ENCODE measurements around the gene TCF21. TPM values are rescaled to one million over a fixed set of nuclear protein-coding genes. Genes with fewer than 3 reads are reported as not detected.

Gene TCF21
- total RNA-seq, 1 donor from 2014 or later = 0.04 TPM

DNA sequence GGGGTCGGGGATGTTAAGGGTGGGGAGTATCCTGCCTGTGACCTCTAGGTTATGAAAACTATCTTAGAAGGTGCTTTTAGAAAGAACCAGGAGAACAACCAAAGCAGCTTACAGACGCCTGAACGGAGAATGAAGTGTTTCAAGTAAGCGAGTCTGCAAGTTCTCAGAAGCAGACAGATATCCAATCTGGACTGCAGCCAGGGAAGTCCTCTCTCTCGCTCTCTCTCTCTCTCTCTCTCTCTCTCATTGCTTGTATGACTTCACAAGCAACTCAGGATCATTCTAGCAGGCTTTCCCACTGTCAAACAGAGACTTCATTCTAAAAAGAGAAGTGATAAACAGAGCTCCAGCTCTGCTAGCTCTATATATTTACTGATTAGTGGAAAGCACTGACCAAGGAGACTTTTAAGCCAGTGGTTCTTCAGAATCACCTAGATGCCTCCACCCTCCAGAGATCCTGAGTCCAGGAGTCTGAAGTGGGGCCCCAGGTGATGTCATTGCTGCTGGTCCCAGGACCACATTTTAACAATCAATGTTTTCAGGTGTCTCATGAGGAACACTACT, 6.0 kb downstream of the TCF21 start:
- H3K27ac Mint-ChIP-seq = no peak overlapping the region

DNA sequence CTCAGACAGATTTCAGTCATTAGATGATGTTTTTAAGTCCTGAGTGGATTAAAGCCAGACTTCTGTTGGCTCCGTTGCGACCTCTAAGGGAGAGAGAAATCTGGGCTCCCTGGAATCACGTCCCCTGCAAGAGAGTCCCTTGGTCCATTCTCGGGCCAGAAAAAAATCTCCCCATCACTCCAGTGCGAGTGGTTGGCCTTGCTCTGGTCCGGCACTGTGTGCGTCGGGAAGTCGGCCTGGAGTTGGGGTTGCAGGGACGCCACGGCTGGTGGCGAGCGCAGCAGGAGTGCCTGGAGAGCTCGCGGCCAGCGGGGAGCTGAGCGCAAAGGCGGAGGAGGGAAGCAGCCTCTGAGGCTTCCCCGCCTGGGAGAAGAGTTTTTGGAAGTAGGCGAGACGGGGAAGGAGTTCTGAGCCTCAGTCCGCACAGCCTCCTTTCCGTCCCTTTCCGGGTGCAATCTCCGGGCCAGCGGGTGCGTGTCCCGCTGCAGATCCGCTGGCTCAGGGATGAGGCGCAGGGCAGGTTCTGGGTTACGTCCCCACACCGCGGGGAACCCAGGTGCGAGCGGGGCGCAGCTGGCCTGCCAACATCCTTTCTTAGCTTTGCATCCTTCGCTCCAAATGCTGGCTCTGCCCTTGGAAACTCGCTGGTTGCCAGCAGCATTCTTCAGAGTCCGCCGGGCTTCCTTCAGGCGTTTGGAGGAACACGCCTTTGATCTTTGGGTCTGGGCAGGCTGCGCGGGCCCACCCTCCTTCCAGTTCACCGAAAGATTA, 6.8 kb downstream of the TCF21 start:
- Mint-ChIP-seq H3K27me3 (ENCODE audit: insufficient read depth, low read depth) (peaks cover 76% of the 10 kb centered on the region), H3K36me3 (no peaks in the 10 kb centered on the region), H3K27ac (no peak overlapping the region), H3K4me1 (peaks cover 26% of the 10 kb centered on the region), H3K4me3 (peak overlapping the region; percentile 78), H3K9me3 (no peaks in the 10 kb centered on the region)
- H3K36me3 ChIP-seq = no peaks in the 10 kb centered on the region
- H3K27ac ChIP-seq = no peak overlapping the region
- H3K9me3 ChIP-seq (ENCODE audit: low read depth) = no peaks in the 10 kb centered on the region
- peak; percentile 63 for DNase-seq (ENCODE audit: low spot score)
- H3K4me2 ChIP-seq = peak overlapping the region; percentile 88
- peaks cover 88% of the 10 kb centered on the region for H3K27me3 ChIP-seq
- peaks cover 18% of the 10 kb centered on the region for H3K4me1 ChIP-seq
- peak overlapping the region; percentile 46 for H3K4me3 ChIP-seq
- TF ChIP-seq, protein P1, sequence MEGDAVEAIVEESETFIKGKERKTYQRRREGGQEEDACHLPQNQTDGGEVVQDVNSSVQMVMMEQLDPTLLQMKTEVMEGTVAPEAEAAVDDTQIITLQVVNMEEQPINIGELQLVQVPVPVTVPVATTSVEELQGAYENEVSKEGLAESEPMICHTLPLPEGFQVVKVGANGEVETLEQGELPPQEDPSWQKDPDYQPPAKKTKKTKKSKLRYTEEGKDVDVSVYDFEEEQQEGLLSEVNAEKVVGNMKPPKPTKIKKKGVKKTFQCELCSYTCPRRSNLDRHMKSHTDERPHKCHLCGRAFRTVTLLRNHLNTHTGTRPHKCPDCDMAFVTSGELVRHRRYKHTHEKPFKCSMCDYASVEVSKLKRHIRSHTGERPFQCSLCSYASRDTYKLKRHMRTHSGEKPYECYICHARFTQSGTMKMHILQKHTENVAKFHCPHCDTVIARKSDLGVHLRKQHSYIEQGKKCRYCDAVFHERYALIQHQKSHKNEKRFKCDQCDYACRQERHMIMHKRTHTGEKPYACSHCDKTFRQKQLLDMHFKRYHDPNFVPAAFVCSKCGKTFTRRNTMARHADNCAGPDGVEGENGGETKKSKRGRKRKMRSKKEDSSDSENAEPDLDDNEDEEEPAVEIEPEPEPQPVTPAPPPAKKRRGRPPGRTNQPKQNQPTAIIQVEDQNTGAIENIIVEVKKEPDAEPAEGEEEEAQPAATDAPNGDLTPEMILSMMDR (IDR thresholded peaks at IDR 0.05) = no peak
- TF ChIP-seq EZH2 (IDR thresholded peaks at IDR 0.05) (peak; percentile 93), EZH2phosphoT487 (IDR thresholded peaks at IDR 0.05) (peak; percentile 90)
- peak overlapping the region; percentile 38 for H2AFZ ChIP-seq (replicated peaks)
- no peaks in the 10 kb centered on the region for H3K79me2 ChIP-seq (ENCODE audit: low read depth)
- peaks cover 31% of the 10 kb centered on the region for H3F3A ChIP-seq (ENCODE audit: low read depth)
- H4K20me1 ChIP-seq (ENCODE audit: low read depth) = peaks cover 53% of the 10 kb centered on the region
- H3K9ac ChIP-seq = no peak overlapping the region

More for the DNA sequence above, 6.0 kb downstream of the TCF21 start:
- Histone ChIP-seq H3K9ac (no peak overlapping the region), H3K27me3 (peaks cover 96% of the 10 kb centered on the region), H3K79me2 (ENCODE audit: low read depth) (no peaks in the 10 kb centered on the region), H3K27ac (no peak overlapping the region), H3K4me1 (peaks cover 26% of the 10 kb centered on the region), H3K9me3 (ENCODE audit: low read depth) (no peaks in the 10 kb centered on the region), H3K4me2 (no peak overlapping the region), H3K36me3 (no peaks in the 10 kb centered on the region), H4K20me1 (ENCODE audit: low read depth) (peaks cover 60% of the 10 kb centered on the region), H3F3A (ENCODE audit: low read depth) (peaks cover 31% of the 10 kb centered on the region), H2AFZ (replicated peaks) (no peak overlapping the region), H3K4me3 (no peak overlapping the region)
- TF ChIP-seq EZH2 (IDR thresholded peaks at IDR 0.05) = no peak
- TF ChIP-seq EZH2phosphoT487 (IDR thresholded peaks at IDR 0.05) = no peak
- TF ChIP-seq, protein P1 (IDR thresholded peaks at IDR 0.05) = no peak
- peaks cover 83% of the 10 kb centered on the region for H3K27me3 Mint-ChIP-seq (ENCODE audit: insufficient read depth, low read depth)
- no peaks in the 10 kb centered on the region for H3K36me3 Mint-ChIP-seq
- peaks cover 32% of the 10 kb centered on the region for H3K4me1 Mint-ChIP-seq
- H3K4me3 Mint-ChIP-seq = no peak overlapping the region
- H3K9me3 Mint-ChIP-seq = no peaks in the 10 kb centered on the region
- no peak for DNase-seq (ENCODE audit: low spot score)

DNA sequence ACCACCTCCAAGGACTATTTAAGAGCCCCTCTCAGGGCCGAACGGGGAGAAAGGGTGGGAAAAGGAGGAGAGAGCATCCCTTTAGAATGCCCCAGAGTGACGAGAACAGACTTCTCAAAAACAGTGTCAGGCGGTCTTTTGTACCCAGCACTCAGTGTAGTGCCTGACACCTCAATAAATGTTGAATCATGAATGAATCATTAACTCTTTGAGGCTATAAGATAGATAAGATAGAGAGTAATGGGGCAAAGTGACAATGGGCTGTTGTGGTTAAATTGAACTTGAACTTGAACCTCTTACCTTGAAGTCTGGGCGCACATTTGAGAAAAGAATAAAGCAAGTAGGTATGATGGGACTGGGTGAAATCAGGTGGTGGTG, 7.4 kb downstream of the TCF21 start:
- peak overlapping the region; percentile 38 for H2AFZ ChIP-seq (replicated peaks)
- H3K27ac Mint-ChIP-seq = no peak overlapping the region

More for the DNA sequence above, 7.4 kb downstream of the TCF21 start:
- DNase-seq (ENCODE audit: low spot score) = no peak
- peaks cover 23% of the 10 kb centered on the region for H3K4me1 Mint-ChIP-seq
- H3K36me3 ChIP-seq = no peaks in the 10 kb centered on the region
- H3K4me2 ChIP-seq = peak overlapping the region; percentile 88
- H3F3A ChIP-seq (ENCODE audit: low read depth) = peaks cover 31% of the 10 kb centered on the region
- no peaks in the 10 kb centered on the region for H3K9me3 Mint-ChIP-seq
- peak overlapping the region; percentile 78 for H3K4me3 Mint-ChIP-seq
- H3K9me3 ChIP-seq (ENCODE audit: low read depth) = no peaks in the 10 kb centered on the region
- H4K20me1 ChIP-seq (ENCODE audit: low read depth) = peaks cover 47% of the 10 kb centered on the region
- H3K9ac ChIP-seq = no peak overlapping the region
- TF ChIP-seq, protein P1 (IDR thresholded peaks at IDR 0.05) = no peak
- TF ChIP-seq EZH2phosphoT487 (IDR thresholded peaks at IDR 0.05) = peak; percentile 73
- peak; percentile 48 for TF ChIP-seq EZH2 (IDR thresholded peaks at IDR 0.05)
- peak overlapping the region; percentile 46 for H3K4me3 ChIP-seq
- H3K27me3 Mint-ChIP-seq (ENCODE audit: insufficient read depth, low read depth) = peaks cover 70% of the 10 kb centered on the region
- no peak overlapping the region for H3K27ac ChIP-seq
- no peaks in the 10 kb centered on the region for H3K79me2 ChIP-seq (ENCODE audit: low read depth)
- H3K27me3 ChIP-seq = peaks cover 82% of the 10 kb centered on the region
- peaks cover 13% of the 10 kb centered on the region for H3K4me1 ChIP-seq
- H3K36me3 Mint-ChIP-seq = no peaks in the 10 kb centered on the region

Data from neural progenitor cell (in vitro differentiated cells).